AG09319 (cell line): ENCODE results near the gene USP49.

Experiments
- DNase-seq: peaks from one replicate; pipeline ENCODE4 v3.0.0-alpha.2; 2010; ENCODE audit warnings: low read depth; ENCODE audit errors: extremely low read depth
- CTCF ChIP-seq: IDR thresholded peaks from 2 replicates; pipeline ENCODE4 v1.5.1; 2011; ENCODE audit warnings: low read depth, mild to moderate bottlenecking, inconsistent platforms, low read length, moderate library complexity

USP49 gene

DNA sequence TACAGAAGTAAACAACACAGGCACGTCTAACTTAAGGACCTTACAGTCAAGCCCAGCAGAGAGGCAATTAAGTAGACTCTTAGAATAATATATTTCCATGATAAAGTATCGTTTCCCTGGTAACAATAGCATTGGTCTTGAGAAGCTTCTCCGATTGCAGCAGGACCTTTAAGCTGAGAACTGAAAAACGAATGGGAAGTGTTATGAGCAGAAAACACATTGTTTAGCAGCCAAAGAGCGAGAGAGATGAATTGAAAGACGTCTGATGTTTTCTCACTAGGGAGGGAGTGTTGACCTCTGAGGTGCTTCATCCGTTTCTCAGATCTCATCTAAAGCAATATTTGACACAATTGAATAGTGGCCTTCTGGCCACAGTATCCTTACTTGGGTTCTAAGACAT, 27.0 kb upstream of the USP49 start:
- TF ChIP-seq CTCF: no peak
- no peak for DNase-seq

DNA sequence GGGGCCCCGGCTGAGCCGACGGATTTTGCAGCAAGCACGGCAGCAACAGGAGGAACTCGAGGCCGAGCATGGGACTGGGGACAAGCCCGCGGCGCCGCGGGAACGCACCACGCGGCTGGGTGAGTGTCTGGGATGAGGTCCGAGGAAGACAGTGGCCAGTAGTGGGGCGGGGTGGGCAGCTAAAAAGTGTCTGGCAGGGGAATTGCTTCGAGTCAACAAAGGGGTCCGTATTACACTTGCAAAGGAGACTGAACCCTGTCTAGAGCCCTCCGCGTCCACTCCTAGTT, 26.5 kb upstream of the USP49 start:
- TF ChIP-seq CTCF: no peak

GRCh38 chr6:41920921-41921711, 25.9 kb upstream of the USP49 start, which contains the start of the genes BYSL and MED20:
TSS of gene BYSL (plus strand) at chr6:41921499. CDS start at chr6:41921563, 64 bp downstream.
TSS of gene MED20 (minus strand) at chr6:41921139. CDS start at chr6:41921018, 121 bp downstream.
- TF ChIP-seq CTCF: peak; percentile 94
- peak; percentile 80 for DNase-seq

More for the DNA sequence above, 26.5 kb upstream of the USP49 start:
- DNase-seq: no peak

GRCh38 chr6:41917528-41917927, 22.4 kb upstream of the USP49 start:
- peak; percentile 68 for DNase-seq
- TF ChIP-seq CTCF: no peak

DNA sequence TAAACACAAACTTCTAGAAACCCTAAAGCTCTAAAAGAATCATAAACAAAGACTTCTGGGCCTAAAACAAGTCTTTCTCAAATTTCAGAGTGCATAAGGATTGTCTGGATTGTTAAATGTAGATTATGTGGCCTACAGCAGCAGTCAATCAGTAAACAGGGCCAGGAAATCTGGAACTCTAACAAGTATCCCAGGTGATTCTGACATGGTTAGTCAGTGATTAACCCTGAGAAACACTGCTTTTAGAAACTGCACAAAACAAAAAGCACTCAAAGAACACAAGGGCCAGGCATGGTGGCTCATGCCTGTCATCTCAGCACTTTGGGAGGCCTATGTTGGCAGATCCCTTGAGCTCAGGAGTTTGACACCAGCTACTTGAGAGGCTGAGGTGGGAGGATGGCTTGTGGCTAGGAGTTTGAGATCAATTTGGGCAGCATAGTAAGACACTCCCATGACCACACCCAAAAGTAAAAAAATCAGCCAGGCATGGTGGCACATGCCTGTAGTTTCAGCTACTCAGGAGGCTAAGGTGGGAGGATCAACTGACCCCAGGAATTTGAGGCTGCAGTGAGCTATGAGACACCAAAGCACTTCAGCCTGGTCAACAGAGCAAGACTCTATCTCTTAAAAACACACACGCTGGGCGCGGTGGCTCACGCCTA, 19.8 kb upstream of the USP49 start:
- TF ChIP-seq CTCF: no peak
- DNase-seq: no peak

GRCh38 chr6:41914343-41914742, 19.2 kb upstream of the USP49 start:
- no peak for DNase-seq
- no peak for TF ChIP-seq CTCF

- TF ChIP-seq CTCF: no peak
Observed at GRCh38 chr6:41909727-41910126, 14.6 kb upstream of the USP49 start.

More at GRCh38 chr6:41909727-41910126, 14.6 kb upstream of the USP49 start:
- no peak for DNase-seq
